Panc1 (cell line): ENCODE results near the gene CAVIN3. TPM values are rescaled to one million over a fixed set of nuclear protein-coding genes. Genes with fewer than 3 reads are reported as not detected.

Experiments used
- ATAC-seq: fragments of 200-7000 bp; cut with Tn5 transposase; 2 replicates; pipeline ENCODE4 v1.9.1; 2020; ENCODE audit warnings: mild to moderate bottlenecking, moderate library complexity
- BruUV-seq: library from RNA; stranded (reverse); fragments of 400-500 nt; replicated peaks from 2 replicates; lab custom pipeline; 2021; lab: Mats Ljungman, UMichigan
- CTCF ChIA-PET: fragments of 300-600 bp; sonication (Branson Sonifier 250); formaldehyde crosslinking; loops from one replicate; lab custom pipeline; 2022; ENCODE audit warnings: antibody characterized with exemption; lab: Charles Lee
- POLR2A ChIA-PET: fragments of 300-600 bp; sonication (Branson Sonifier 250); formaldehyde crosslinking; loops from one replicate; lab custom pipeline; 2022; ENCODE audit warnings: antibody characterized with exemption; lab: Charles Lee
- DNase-seq: peaks from one replicate; pipeline ENCODE4 v3.0.0-alpha.2; 2010; ENCODE audit warnings: low read depth, low spot score
- H3K27ac ChIP-seq: 2 replicates; pipeline ENCODE4 v1.5.1; 2011; ENCODE audit warnings: mild to moderate bottlenecking, low read length, inconsistent platforms
- H3K27me3 ChIP-seq: fragments of 200-500 bp; sonication (Bioruptor generic); 2 replicates; pipeline ENCODE4 v1.6.0; 2014; ENCODE audit warnings: low read length, inconsistent platforms; ENCODE audit not compliant: control insufficient read depth, insufficient read depth
- H3K36me3 ChIP-seq: fragments of 200-500 bp; sonication (Bioruptor generic); 2 replicates; pipeline ENCODE4 v1.5.1; 2014; ENCODE audit warnings: inconsistent platforms, mild to moderate bottlenecking, low read length, moderate library complexity; ENCODE audit not compliant: control insufficient read depth, insufficient read depth
- H3K4me1 ChIP-seq: 2 replicates; pipeline ENCODE4 v1.5.1; 2011; ENCODE audit warnings: inconsistent platforms, mild to moderate bottlenecking, low read length, moderate library complexity; ENCODE audit not compliant: control insufficient read depth, insufficient read depth
- H3K4me3 ChIP-seq, 2 experiments: 2 replicates each; pipeline ENCODE4 v1.5.1; 2011 to 2012; ENCODE audit warnings: low read depth in 2 of 2, low read length in 2 of 2, mild to moderate bottlenecking in 2 of 2, inconsistent platforms in 1 of 2, moderate library complexity in 1 of 2
- H3K9me3 ChIP-seq: fragments of 200-500 bp; sonication (Bioruptor generic); 2 replicates; pipeline ENCODE4 v1.5.1; 2014; ENCODE audit warnings: low read depth, mild to moderate bottlenecking, inconsistent platforms, low read length, moderate library complexity; ENCODE audit not compliant: control insufficient read depth, insufficient read depth
- CTCF ChIP-seq: fragments of 450-650 bp; IDR thresholded peaks from 2 replicates; pipeline ENCODE4 v1.5.1; 2017; ENCODE audit warnings: mild to moderate bottlenecking
- POLR2AphosphoS5 ChIP-seq: IDR thresholded peaks from 2 replicates; pipeline ENCODE4 v1.6.1; 2012; ENCODE audit warnings: mild to moderate bottlenecking, low read depth, low read length, moderate library complexity
- SIN3A ChIP-seq: IDR thresholded peaks from 2 replicates; pipeline ENCODE4 v1.6.1; 2012; ENCODE audit warnings: low read depth, mild to moderate bottlenecking, low read length, moderate library complexity, borderline replicate concordance; ENCODE audit not compliant: insufficient read depth
- TCF7L2 ChIP-seq: IDR thresholded peaks from 2 replicates; pipeline ENCODE4 v1.6.1; 2011; ENCODE audit warnings: mild to moderate bottlenecking, low read depth, low read length, inconsistent platforms
- in situ Hi-C: cut with HindIII; loops from 2 replicates; pipeline ENCODE4 v1.10.0; 2016; ENCODE audit warnings: low sequenced_read_pairs, low pct_unique_long_range_greater_than_20kb
- intact Hi-C: fragments of 100-400 bp; cut with micrococcal nuclease; formaldehyde crosslinking; loops from one replicate; pipeline ENCODE4 v1.10.0; 2022; ENCODE audit not compliant: unreplicated experiment
- total RNA-seq: library from RNA; stranded (reverse); gene quantifications from one replicate; pipeline ENCODE4 v1.2.1, GENCODE V29; 2021; ENCODE audit not compliant: unreplicated experiment
- TF ChIP-seq, protein P1 (sequence below), 2 experiments: IDR thresholded peaks; 2 replicates each; pipeline ENCODE4 v1.6.1; 2011 to 2012; ENCODE audit warnings: low read depth in 2 of 2, control low read depth in 1 of 2, low read length in 1 of 2, mild to moderate bottlenecking in 1 of 2, moderate library complexity in 1 of 2; ENCODE audit not compliant: insufficient read depth in 1 of 2

CAVIN3 gene
- total RNA-seq, 1 experiment from 2014 or later: 31.1 TPM

DNA sequence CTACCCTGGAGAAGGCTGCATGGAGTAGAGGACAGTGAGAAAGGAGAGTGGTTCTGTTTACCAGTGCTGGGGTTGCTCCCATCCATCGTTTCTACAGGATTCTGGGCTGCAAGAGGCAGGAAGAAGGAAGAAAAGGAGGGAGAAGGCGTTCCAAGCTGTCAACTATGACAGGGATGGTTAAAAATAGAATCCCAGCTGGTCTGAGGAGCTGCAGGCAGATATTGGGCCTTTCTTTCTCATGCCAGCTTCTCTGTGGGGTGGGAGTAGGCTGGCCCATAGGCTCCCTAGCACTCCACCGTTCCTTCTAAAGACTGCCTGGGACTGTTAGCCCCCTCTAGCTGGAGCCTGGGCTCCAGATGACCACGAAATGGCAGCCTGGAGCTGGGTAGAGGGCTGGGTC lies 47.1 kb downstream of the CAVIN3 start:
- in situ Hi-C loops (no loop called here), intact Hi-C loops (no loop called here)
- TF ChIP-seq CTCF (no peak), SIN3A (no peak), POLR2AphosphoS5 (no peak), TCF7L2 (no peak)
- TF ChIP-seq, protein P1, sequence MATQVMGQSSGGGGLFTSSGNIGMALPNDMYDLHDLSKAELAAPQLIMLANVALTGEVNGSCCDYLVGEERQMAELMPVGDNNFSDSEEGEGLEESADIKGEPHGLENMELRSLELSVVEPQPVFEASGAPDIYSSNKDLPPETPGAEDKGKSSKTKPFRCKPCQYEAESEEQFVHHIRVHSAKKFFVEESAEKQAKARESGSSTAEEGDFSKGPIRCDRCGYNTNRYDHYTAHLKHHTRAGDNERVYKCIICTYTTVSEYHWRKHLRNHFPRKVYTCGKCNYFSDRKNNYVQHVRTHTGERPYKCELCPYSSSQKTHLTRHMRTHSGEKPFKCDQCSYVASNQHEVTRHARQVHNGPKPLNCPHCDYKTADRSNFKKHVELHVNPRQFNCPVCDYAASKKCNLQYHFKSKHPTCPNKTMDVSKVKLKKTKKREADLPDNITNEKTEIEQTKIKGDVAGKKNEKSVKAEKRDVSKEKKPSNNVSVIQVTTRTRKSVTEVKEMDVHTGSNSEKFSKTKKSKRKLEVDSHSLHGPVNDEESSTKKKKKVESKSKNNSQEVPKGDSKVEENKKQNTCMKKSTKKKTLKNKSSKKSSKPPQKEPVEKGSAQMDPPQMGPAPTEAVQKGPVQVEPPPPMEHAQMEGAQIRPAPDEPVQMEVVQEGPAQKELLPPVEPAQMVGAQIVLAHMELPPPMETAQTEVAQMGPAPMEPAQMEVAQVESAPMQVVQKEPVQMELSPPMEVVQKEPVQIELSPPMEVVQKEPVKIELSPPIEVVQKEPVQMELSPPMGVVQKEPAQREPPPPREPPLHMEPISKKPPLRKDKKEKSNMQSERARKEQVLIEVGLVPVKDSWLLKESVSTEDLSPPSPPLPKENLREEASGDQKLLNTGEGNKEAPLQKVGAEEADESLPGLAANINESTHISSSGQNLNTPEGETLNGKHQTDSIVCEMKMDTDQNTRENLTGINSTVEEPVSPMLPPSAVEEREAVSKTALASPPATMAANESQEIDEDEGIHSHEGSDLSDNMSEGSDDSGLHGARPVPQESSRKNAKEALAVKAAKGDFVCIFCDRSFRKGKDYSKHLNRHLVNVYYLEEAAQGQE (IDR thresholded peaks at IDR 0.05; ENCODE audit: insufficient read depth in 1 of 2, low read depth in 2 of 2, low read length in 1 of 2): no peak
- Histone ChIP-seq H3K27me3 (peaks cover 10% of the 10 kb centered on the region), H3K27ac (no peak overlapping the region), H3K4me1 (no peaks in the 10 kb centered on the region), H3K36me3 (no peaks in the 10 kb centered on the region), H3K9me3 (no peaks in the 10 kb centered on the region), H3K4me3 (no peak overlapping the region)
- BruUV-seq: no TSS peak
- DNase-seq: no peak
- no peak for ATAC-seq
- ChIA-PET CTCF (interaction anchor here (0.8 kb wide), 1 partner anchor 9 kb away, joined by 3 read pairs; no protein-coding TSS in a partner anchor), POLR2A (no interaction called here)

- no TSS peak for BruUV-seq
- POLR2A ChIA-PET: no interaction called here
- in situ Hi-C loops (no loop called here), intact Hi-C loops (no loop called here)
- no peak for DNase-seq
- no peak for ATAC-seq
- Histone ChIP-seq H3K4me1 (no peaks in the 10 kb centered on the region), H3K27me3 (peaks cover 15% of the 10 kb centered on the region), H3K27ac (no peak overlapping the region), H3K4me3 (no peak overlapping the region), H3K36me3 (no peaks in the 10 kb centered on the region), H3K9me3 (no peaks in the 10 kb centered on the region)
- TF ChIP-seq SIN3A (no peak), CTCF (no peak), TCF7L2 (no peak), POLR2AphosphoS5 (no peak)
- TF ChIP-seq, protein P1 (IDR thresholded peaks at IDR 0.05; ENCODE audit: insufficient read depth in 1 of 2, low read depth in 2 of 2, low read length in 1 of 2): no peak
- CTCF ChIA-PET: interaction anchor here (0.6 to 1.2 kb wide), 3 partner anchors 10 to 158 kb away, joined by 3 to 4 read pairs (median 3); no protein-coding TSS in a partner anchor
Observed at GRCh38 chr11:6271598-6271997, 48.7 kb downstream of the CAVIN3 start.
